Left colon (tissue), 2 donors: ENCODE results near the gene OMP. TPM values are rescaled to one million over a fixed set of nuclear protein-coding genes. Genes with fewer than 3 reads are reported as not detected.
"Not testable (repeated sequence)": the region's sequence is repeated elsewhere in the genome, so short reads cannot be mapped to it uniquely, and the experiment has no call there.

Experiments
- ATAC-seq: fragments of 200-7000 bp; cut with Tn5 transposase; one replicate; pipeline ENCODE4 v1.9.1; 2020; ENCODE audit warnings: mild to moderate bottlenecking, moderate library complexity
- DNase-seq, 2 donors: peaks; one replicate each; pipeline ENCODE4 v3.0.0-alpha.2; 2020
- intact Hi-C, 2 donors: fragments of 100-400 bp; cut with DNase I in 1 of 2; cut with micrococcal nuclease in 1 of 2; formaldehyde crosslinking; loops; one replicate each; pipeline versions ENCODE4 v1.11.2 to v1.14.0; 2022; cut with DNase I, micrococcal nuclease
- total RNA-seq, 2 donors: library from RNA; stranded (reverse); fragmentation: NEBNext Ultra II Directional; extraction: Animal tissue kit (Norgen Biotek cat#: 25700); gene quantifications; one replicate each; pipeline ENCODE4 v1.2.1, GENCODE V29; 2021
- donor health status: DM: no; HTN: no; CAD: no.
- donor health status: DM: yes; HTN: yes; CAD: no.

Gene OMP
- total RNA-seq, 2 donors from 2014 or later: 7.1 to 11.9 TPM

- intact Hi-C loops: loop anchor here (2.0 to 10.0 kb wide), 2 partner anchors 50 kb away; no protein-coding TSS in a partner anchor
- ATAC-seq (no peak), DNase-seq (peak in 1 of 2 donors; percentile 8)
Measured at GRCh38 chr11:77094841-77095365, 7.7 kb upstream of the OMP start.

- DNase-seq: peak; percentile 88 to 93
- peak; percentile 87 for ATAC-seq
- intact Hi-C loops: loop anchor here (2.0 to 10.0 kb wide), 2 partner anchors 51 kb away; no protein-coding TSS in a partner anchor
Measured at GRCh38 chr11:77095551-77096490, 6.8 kb upstream of the OMP start.

- ATAC-seq (peak; percentile 30), DNase-seq (peak; percentile 42 to 54)
- intact Hi-C loops: loop anchor here in 1 of 2 donors (10.0 kb wide), 1 partner anchor 52 kb away; no protein-coding TSS in a partner anchor
Measured at GRCh38 chr11:77096591-77097019, 6.0 kb upstream of the OMP start.

GRCh38 chr11:77097180-77097579 is 5.5 kb upstream of the OMP start:
- not testable (repeated sequence) for DNase-seq
- intact Hi-C loops: loop anchor here in 1 of 2 donors (10.0 kb wide), 1 partner anchor 52 kb away; no protein-coding TSS in a partner anchor

GRCh38 chr11:77100166-77101042 is 2.2 kb upstream of the OMP start:
- intact Hi-C loops: no loop called here
- peak in 1 of 2 donors; percentile 20 for DNase-seq
- no peak for ATAC-seq

More at GRCh38 chr11:77097180-77097579, 5.5 kb upstream of the OMP start:
- ATAC-seq: not testable (repeated sequence)

- no peak for ATAC-seq
- peak in 1 of 2 donors; percentile 21 for DNase-seq
Measured at GRCh38 chr11:77101043-77101537, 1.6 kb upstream of the OMP start.

GRCh38 chr11:77103319-77103718 is 679 bp downstream of the OMP start:
- intact Hi-C loops: no loop called here
- ATAC-seq (no peak), DNase-seq (no peak)

More at GRCh38 chr11:77101043-77101537, 1.6 kb upstream of the OMP start:
- intact Hi-C loops: no loop called here

- intact Hi-C loops: no loop called here
- DNase-seq (no peak), ATAC-seq (no peak)
Measured at GRCh38 chr11:77104727-77105126, 2.1 kb downstream of the OMP start.

GRCh38 chr11:77106321-77106720 is 3.7 kb downstream of the OMP start:
- intact Hi-C loops: no loop called here
- DNase-seq (peak in 1 of 2 donors; percentile 61), ATAC-seq (peak; percentile 48)

- intact Hi-C loops: no loop called here
Measured at GRCh38 chr11:77106759-77107158, 4.1 kb downstream of the OMP start.

GRCh38 chr11:77107950-77108349 is 5.3 kb downstream of the OMP start:
- intact Hi-C loops: no loop called here
- ATAC-seq: peak; percentile 55
- DNase-seq: peak; percentile 70 to 73

More at GRCh38 chr11:77106759-77107158, 4.1 kb downstream of the OMP start:
- ATAC-seq (no peak), DNase-seq (no peak)

GRCh38 chr11:77108436-77108835 is 5.8 kb downstream of the OMP start:
- intact Hi-C loops: no loop called here
- peak; percentile 69 for ATAC-seq
- DNase-seq: no peak

GRCh38 chr11:77109236-77110019 is 6.8 kb downstream of the OMP start:
- intact Hi-C loops: no loop called here
- ATAC-seq: no peak
- DNase-seq: no peak

GRCh38 chr11:77110836-77111235 is 8.2 kb downstream of the OMP start:
- no peak for ATAC-seq
- DNase-seq: no peak
- intact Hi-C loops: no loop called here

GRCh38 chr11:77111277-77111676 is 8.6 kb downstream of the OMP start:
- ATAC-seq: peak; percentile 42
- intact Hi-C loops: no loop called here
- DNase-seq: no peak

GRCh38 chr11:77111946-77112345 is 9.3 kb downstream of the OMP start:
- no peak for DNase-seq
- intact Hi-C loops: no loop called here

GRCh38 chr11:77112641-77113381 is 10.2 kb downstream of the OMP start:
- ATAC-seq: no peak
- intact Hi-C loops: no loop called here

More at GRCh38 chr11:77111946-77112345, 9.3 kb downstream of the OMP start:
- no peak for ATAC-seq

More at GRCh38 chr11:77112641-77113381, 10.2 kb downstream of the OMP start:
- no peak for DNase-seq
